HepG2 (cell line): Measurements from ENCODE around the gene VWCE. TPM values are rescaled to one million over a fixed set of nuclear protein-coding genes. Genes with fewer than 3 reads are reported as not detected.

Experiments used
- BRD4 ChIP-seq: sonication (generic); formaldehyde crosslinking; IDR thresholded peaks from 2 replicates; pipeline ENCODE4 v1.4.0; 2020; ENCODE audit warnings: missing genetic modification reagents
- EZH2 ChIP-seq: conservative IDR thresholded peaks from 2 replicates; pipeline ENCODE4 v1.6.1; 2012; ENCODE audit warnings: mild to moderate bottlenecking, low read depth, low read length, moderate library complexity
- FIP1L1 ChIP-seq: fragments of 200-400 bp; formaldehyde crosslinking; IDR thresholded peaks from 2 replicates; pipeline ENCODE4 v1.6.1; 2018; ENCODE audit warnings: low read depth, mild to moderate bottlenecking, low read length, moderate library complexity, borderline replicate concordance; ENCODE audit not compliant: insufficient read depth
- HDAC1 ChIP-seq: sonication (generic); formaldehyde crosslinking; IDR thresholded peaks from 2 replicates; pipeline ENCODE4 v1.5.1; 2020; ENCODE audit warnings: mild to moderate bottlenecking, missing genetic modification reagents
- MLLT10 ChIP-seq: sonication (generic); formaldehyde crosslinking; IDR thresholded peaks from 2 replicates; pipeline ENCODE4 v1.4.0; 2020; ENCODE audit warnings: missing genetic modification reagents
- NFE2L2 ChIP-seq: fragments of 150-350 bp; IDR thresholded peaks from 2 replicates; pipeline ENCODE4 v1.6.1; 2014; ENCODE audit warnings: low read length
- ZC3H13 ChIP-seq: sonication (generic); formaldehyde crosslinking; IDR thresholded peaks from 2 replicates; pipeline ENCODE4 v1.8.1; 2023; ENCODE audit warnings: mild to moderate bottlenecking, missing genetic modification reagents, moderate library complexity
- ZNF460 ChIP-seq: sonication (generic); formaldehyde crosslinking; IDR thresholded peaks from 2 replicates; pipeline ENCODE4 v1.5.1; 2020; ENCODE audit warnings: missing genetic modification reagents, mild to moderate bottlenecking, borderline replicate concordance
- ZNF557 ChIP-seq: sonication (generic); formaldehyde crosslinking; IDR thresholded peaks from 2 replicates; pipeline ENCODE4 v1.4.0; 2020; ENCODE audit warnings: missing genetic modification reagents
- ZNF614 ChIP-seq: IDR thresholded peaks from 2 replicates; pipeline ENCODE4 v1.6.1; 2018; ENCODE audit warnings: missing biosample characterization, missing genetic modification reagents, inconsistent platforms, borderline replicate concordance
- polyA plus RNA-seq, 8 experiments: library from polyadenylated mRNA; depleted of rRNA in 3 of 8; stranded (reverse) in 7 of 8; unstranded in 1 of 8; fragments of >200 nt; fragmentation: Illumina TruSeq in 4 of 8; extraction: Trizol in 4 of 8; gene quantifications; 2 replicates each; pipeline versions ENCODE4 v1.2.1 to v1.2.3, GENCODE V29; 2011 to 2016; ENCODE audit warnings: low read depth in 4 of 8, missing spikeins in 1 of 8, mixed read lengths in 1 of 8; ENCODE audit not compliant: insufficient read depth in 1 of 8
- total RNA-seq, 5 experiments: library from RNA; depleted of rRNA; stranded (reverse); fragments of >200 nt; fragmentation: Illumina TruSeq; extraction: Trizol; gene quantifications; 2 replicates each; pipeline ENCODE4 v1.2.3, GENCODE V29; 2016; ENCODE audit warnings: low read depth in 1 of 5
- TF ChIP-seq, protein P1 (sequence below): IDR thresholded peaks from 2 replicates; pipeline ENCODE4 v1.4.0; 2020; ENCODE audit warnings: mild to moderate bottlenecking, missing genetic modification reagents
- TF ChIP-seq, protein P2 (sequence below): sonication (generic); formaldehyde crosslinking; IDR thresholded peaks from 2 replicates; pipeline ENCODE4 v1.9.0; 2021; ENCODE audit warnings: missing genetic modification reagents, borderline replicate concordance

VWCE gene
- total and polyA plus RNA-seq, 2 of the 13 experiments (the other 11 are each of a cell fraction or from before 2014, with no cell fraction given), result 27.6 to 58.3 TPM

DNA sequence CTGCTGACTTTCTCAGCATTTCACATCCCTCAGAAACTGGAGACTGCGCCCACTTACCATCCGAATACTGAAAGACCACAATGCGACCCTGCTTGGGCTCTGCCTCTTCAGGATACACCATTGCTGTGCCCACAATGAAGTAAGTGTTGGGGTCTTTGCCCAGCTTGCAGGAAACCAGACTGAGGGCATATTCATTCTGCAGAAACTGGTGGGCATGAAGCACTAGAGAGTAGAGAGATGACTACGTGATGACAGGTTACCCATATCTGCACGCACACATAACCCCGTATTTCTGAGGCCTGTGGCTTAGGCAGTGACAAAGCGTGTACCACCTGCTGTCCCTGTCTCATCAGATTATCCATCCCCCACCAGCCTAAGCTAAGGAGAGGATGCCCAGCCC lies 14.6 kb upstream of the VWCE start (continued):
- TF ChIP-seq, protein P1, sequence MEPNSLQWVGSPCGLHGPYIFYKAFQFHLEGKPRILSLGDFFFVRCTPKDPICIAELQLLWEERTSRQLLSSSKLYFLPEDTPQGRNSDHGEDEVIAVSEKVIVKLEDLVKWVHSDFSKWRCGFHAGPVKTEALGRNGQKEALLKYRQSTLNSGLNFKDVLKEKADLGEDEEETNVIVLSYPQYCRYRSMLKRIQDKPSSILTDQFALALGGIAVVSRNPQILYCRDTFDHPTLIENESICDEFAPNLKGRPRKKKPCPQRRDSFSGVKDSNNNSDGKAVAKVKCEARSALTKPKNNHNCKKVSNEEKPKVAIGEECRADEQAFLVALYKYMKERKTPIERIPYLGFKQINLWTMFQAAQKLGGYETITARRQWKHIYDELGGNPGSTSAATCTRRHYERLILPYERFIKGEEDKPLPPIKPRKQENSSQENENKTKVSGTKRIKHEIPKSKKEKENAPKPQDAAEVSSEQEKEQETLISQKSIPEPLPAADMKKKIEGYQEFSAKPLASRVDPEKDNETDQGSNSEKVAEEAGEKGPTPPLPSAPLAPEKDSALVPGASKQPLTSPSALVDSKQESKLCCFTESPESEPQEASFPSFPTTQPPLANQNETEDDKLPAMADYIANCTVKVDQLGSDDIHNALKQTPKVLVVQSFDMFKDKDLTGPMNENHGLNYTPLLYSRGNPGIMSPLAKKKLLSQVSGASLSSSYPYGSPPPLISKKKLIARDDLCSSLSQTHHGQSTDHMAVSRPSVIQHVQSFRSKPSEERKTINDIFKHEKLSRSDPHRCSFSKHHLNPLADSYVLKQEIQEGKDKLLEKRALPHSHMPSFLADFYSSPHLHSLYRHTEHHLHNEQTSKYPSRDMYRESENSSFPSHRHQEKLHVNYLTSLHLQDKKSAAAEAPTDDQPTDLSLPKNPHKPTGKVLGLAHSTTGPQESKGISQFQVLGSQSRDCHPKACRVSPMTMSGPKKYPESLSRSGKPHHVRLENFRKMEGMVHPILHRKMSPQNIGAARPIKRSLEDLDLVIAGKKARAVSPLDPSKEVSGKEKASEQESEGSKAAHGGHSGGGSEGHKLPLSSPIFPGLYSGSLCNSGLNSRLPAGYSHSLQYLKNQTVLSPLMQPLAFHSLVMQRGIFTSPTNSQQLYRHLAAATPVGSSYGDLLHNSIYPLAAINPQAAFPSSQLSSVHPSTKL (CRISPR knock-in tag), result no peak
- TF ChIP-seq MLLT10, result no peak
- TF ChIP-seq NFE2L2, result no peak
- TF ChIP-seq HDAC1 (CRISPR knock-in tag), result no peak
- TF ChIP-seq, protein P2, sequence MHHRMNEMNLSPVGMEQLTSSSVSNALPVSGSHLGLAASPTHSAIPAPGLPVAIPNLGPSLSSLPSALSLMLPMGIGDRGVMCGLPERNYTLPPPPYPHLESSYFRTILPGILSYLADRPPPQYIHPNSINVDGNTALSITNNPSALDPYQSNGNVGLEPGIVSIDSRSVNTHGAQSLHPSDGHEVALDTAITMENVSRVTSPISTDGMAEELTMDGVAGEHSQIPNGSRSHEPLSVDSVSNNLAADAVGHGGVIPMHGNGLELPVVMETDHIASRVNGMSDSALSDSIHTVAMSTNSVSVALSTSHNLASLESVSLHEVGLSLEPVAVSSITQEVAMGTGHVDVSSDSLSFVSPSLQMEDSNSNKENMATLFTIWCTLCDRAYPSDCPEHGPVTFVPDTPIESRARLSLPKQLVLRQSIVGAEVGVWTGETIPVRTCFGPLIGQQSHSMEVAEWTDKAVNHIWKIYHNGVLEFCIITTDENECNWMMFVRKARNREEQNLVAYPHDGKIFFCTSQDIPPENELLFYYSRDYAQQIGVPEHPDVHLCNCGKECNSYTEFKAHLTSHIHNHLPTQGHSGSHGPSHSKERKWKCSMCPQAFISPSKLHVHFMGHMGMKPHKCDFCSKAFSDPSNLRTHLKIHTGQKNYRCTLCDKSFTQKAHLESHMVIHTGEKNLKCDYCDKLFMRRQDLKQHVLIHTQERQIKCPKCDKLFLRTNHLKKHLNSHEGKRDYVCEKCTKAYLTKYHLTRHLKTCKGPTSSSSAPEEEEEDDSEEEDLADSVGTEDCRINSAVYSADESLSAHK (CRISPR knock-in tag), result no peak
- no peak for TF ChIP-seq BRD4 (CRISPR knock-in tag)
- no peak for TF ChIP-seq ZNF614
- no peak for TF ChIP-seq ZNF460
- no peak for TF ChIP-seq ZC3H13 (CRISPR knock-in tag)
- no peak for TF ChIP-seq ZNF557 (CRISPR knock-in tag)
- no peak for TF ChIP-seq FIP1L1
- no peak for TF ChIP-seq EZH2
